ENCODE measurements around the gene STXBP6. TPM values are rescaled to one million over a fixed set of nuclear protein-coding genes. Genes with fewer than 3 reads are reported as not detected.

Gene STXBP6
- total and polyA plus RNA-seq, 10 of the 15 experiments (the other 5 are each of a cell fraction or from before 2014, with no cell fraction given), result 1.2 to 47.3 (median 1.9) TPM

- no peak for FAIRE-seq
- no peaks in the 10 kb centered on the region for H3K9me3 ChIP-seq (replicated peaks; ENCODE audit: control insufficient read depth, insufficient read depth, low read length)
- intact Hi-C loops (cut with micrococcal nuclease; ENCODE audit: unreplicated experiment), result no loop called here
- no peaks in the 10 kb centered on the region for H4K20me1 ChIP-seq (ENCODE audit: control insufficient read depth, insufficient read depth)
- CTCF ChIA-PET, result interaction anchor here (0.6 to 1.0 kb wide), 5 partner anchors 9 to 145 kb away, joined by 3 to 6 read pairs (median 3); no protein-coding TSS in a partner anchor
- no peak for ATAC-seq
- H3K4me2 ChIP-seq (ENCODE audit: control insufficient read depth, insufficient read depth), result no peak overlapping the region
- SMC1A ChIA-PET (ENCODE audit: uncharacterized antibody, unreplicated experiment), result interaction anchor here (0.6 to 3.4 kb wide), 23 partner anchors 10 to 169 kb away, joined by 3 to 24 read pairs (median 4); no protein-coding TSS in a partner anchor
- POLR2A ChIA-PET, result interaction anchor here (1.2 kb wide), 1 partner anchor 17 kb away, joined by 4 read pairs; no protein-coding TSS in a partner anchor
- H3K4me3 ChIP-seq, result no peak overlapping the region
- RAD21 ChIA-PET (ENCODE audit: unreplicated experiment), result interaction anchor here (0.7 to 2.6 kb wide), 5 partner anchors 16 to 69 kb away, joined by 3 to 10 read pairs (median 4); no protein-coding TSS in a partner anchor
- no peak for DNase-seq (ENCODE audit: low read depth, low spot score)
- no peaks in the 10 kb centered on the region for H3K36me3 ChIP-seq (ENCODE audit: control insufficient read depth in 2 of 2, insufficient read depth in 2 of 2, low read length in 1 of 2)
- WGBS (ENCODE audit: insufficient coverage, insufficient replicate concordance, low lambda C conversion rate, missing lambda C conversion rate), result 21% methylated on average over 5 of the region's 5 CpGs
- H3K27ac ChIP-seq (ENCODE audit: control insufficient read depth, insufficient read depth), result no peak overlapping the region
- BruUV-seq (replicated peaks), result no TSS peak
- no peaks in the 10 kb centered on the region for H3K4me1 ChIP-seq (ENCODE audit: control insufficient read depth, insufficient read depth, low read length)
- no peaks in the 10 kb centered on the region for H3K27me3 ChIP-seq (replicated peaks in 1 of 2; ENCODE audit: control insufficient read depth in 2 of 2, insufficient read depth in 2 of 2, low read length in 1 of 2)
- no peak overlapping the region for H3K9ac ChIP-seq (ENCODE audit: control insufficient read depth, insufficient read depth, low read length)
- H2AFZ ChIP-seq (ENCODE audit: control insufficient read depth, low read depth, low read length), result no peak overlapping the region
- H3K79me2 ChIP-seq (ENCODE audit: control insufficient read depth, insufficient read depth, low read length), result no peaks in the 10 kb centered on the region
- in situ Hi-C loops (cut with MboI), result no loop called here
- TF ChIP-seq NFXL1 (IDR thresholded peaks at IDR 0.05; ENCODE audit: borderline replicate concordance) (no peak), MLLT1 (IDR thresholded peaks at IDR 0.05) (no peak), NFIC (IDR thresholded peaks at IDR 0.05; ENCODE audit: low read depth, low read length) (no peak), USF2 (IDR thresholded peaks at IDR 0.05; ENCODE audit: borderline replicate concordance, low read depth, low read length) (no peak), E2F8 (IDR thresholded peaks at IDR 0.05; ENCODE audit: low read depth, partially characterized antibody) (no peak), HSF1 (IDR thresholded peaks at IDR 0.05; ENCODE audit: low read depth, low read length) (no peak), SPI1 (IDR thresholded peaks at IDR 0.05; ENCODE audit: borderline replicate concordance, insufficient read depth, low read depth, low read length) (no peak), ZNF24 (IDR thresholded peaks at IDR 0.05) (no peak)
These were observed 190.4 kb downstream of the STXBP6 start for GRCh38 chr14:24859559-24859958.
